SK-MEL-5 (cell line): ENCODE data around the gene PKD1L1. TPM values are rescaled to one million over a fixed set of nuclear protein-coding genes. Genes with fewer than 3 reads are reported as not detected.

ENCODE experiments used
- DNase-seq: peaks from one replicate; pipeline ENCODE4 v3.0.0-alpha.2; 2016; ENCODE audit warnings: low read depth, low spot score
- in situ Hi-C: cut with HindIII; loops from 2 replicates; pipeline ENCODE4 v1.10.0; 2016; ENCODE audit warnings: low sequenced_read_pairs, high pct_unique_total_duplicates, low pct_unique_long_range_greater_than_20kb
- total RNA-seq: library from RNA; depleted of rRNA; stranded (reverse); fragments of >200 nt; shearing (Covaris generic); gene quantifications from 2 replicates; pipeline ENCODE4 v1.2.3, GENCODE V29; 2014

PKD1L1 gene
- total RNA-seq, 1 experiment from 2014 or later: 0.58 TPM

DNA sequence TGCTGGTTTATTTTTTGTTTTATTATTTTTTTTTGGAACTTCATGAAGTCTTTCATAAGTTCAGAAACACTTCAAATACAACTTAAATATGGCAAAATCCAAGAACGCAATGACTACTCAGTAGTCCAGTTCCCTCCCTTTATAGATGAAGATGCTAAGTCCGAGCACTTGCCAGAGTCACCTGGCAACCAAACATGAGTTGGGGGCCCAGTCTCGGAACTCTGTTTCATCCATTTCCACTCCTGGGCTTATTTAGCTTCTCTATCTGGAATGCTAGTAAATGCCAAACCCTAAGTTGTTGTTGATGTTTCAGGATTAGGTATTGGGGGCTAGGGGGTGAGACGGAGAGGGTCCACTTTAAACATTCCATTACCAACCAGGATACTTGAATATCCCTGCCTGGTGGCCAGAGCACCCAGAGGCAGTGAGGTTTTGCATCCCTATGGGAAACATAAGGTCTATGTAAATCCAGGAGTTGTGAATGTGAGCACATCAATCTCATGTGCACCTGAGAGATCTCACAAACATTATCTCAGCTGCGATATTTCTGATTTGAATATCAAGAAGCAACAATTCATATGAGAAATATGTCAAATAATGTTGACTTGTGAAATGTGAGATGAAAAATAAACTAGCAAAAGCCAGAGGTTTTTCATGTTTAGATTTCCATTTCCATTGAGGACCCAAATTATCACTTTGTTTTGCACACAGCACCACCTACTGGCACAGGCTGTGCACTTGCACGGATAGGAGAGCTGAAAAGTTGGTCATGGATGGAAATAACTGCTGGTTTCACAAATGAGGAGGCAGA lies 129.3 kb downstream of the PKD1L1 start:
- in situ Hi-C loops: no loop called here
- DNase-seq: peak; percentile 84

DNA sequence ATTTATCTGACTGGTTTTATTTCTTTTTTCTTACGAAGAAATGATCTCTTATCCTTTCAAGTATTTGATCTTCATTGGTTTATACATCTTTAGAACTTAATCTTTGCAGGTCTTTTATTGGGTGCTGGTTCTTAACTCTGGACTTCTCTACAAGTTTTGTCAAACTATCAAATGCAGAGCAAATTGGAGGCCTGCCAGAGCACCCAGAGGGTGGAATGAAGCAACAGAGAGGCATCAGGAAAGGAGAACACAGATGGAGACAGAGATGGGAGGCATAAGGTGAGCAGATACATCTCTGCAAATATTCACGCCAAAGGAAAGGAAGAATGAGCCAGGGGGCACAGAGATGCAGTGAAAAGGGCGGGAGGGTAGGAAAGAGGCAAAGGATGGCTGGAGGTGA lies 130.3 kb downstream of the PKD1L1 start:
- in situ Hi-C loops: no loop called here
- no peak for DNase-seq

DNA sequence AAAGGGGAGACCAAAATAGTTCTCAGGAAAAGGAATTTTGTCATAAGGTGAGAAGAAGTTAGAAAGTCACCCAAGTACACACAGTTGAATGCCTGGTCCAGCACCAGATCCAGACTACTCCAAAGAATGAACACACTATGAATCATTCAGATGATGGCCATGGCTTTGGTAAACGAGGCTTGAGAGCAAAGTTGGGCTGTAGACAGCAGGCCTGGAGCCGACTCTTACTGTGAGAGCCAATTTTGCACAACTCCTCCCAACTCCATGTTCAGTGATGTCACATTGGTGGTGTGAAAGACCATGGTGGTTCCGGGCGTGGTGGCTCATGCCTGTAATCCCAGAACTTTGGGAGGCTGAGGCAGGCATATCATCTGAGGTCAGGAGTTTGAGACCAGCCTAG lies 131.6 kb downstream of the PKD1L1 start:
- DNase-seq: no peak

DNA sequence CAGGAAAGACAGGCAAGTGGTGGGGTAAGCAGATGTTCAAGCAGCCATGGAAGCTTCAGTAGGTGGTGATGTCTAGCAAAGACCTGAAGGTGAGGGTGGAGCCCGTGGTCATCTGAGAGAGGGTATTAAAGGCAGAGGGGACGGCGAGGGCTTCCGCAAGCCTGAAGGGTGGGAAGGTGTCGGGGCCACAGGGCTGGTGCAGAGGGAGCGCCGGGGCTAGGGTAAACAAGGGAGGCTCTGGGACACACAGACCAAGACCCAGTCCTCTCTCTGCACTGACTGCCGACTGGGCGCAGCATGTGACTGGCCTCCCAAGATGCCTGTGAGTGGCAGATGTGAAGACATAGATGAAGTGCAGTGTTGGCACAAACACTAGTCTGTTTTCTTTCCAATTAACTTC lies 132.4 kb downstream of the PKD1L1 start:
- DNase-seq: no peak
- in situ Hi-C loops: no loop called here

More for the DNA sequence above, 131.6 kb downstream of the PKD1L1 start:
- in situ Hi-C loops: no loop called here

DNA sequence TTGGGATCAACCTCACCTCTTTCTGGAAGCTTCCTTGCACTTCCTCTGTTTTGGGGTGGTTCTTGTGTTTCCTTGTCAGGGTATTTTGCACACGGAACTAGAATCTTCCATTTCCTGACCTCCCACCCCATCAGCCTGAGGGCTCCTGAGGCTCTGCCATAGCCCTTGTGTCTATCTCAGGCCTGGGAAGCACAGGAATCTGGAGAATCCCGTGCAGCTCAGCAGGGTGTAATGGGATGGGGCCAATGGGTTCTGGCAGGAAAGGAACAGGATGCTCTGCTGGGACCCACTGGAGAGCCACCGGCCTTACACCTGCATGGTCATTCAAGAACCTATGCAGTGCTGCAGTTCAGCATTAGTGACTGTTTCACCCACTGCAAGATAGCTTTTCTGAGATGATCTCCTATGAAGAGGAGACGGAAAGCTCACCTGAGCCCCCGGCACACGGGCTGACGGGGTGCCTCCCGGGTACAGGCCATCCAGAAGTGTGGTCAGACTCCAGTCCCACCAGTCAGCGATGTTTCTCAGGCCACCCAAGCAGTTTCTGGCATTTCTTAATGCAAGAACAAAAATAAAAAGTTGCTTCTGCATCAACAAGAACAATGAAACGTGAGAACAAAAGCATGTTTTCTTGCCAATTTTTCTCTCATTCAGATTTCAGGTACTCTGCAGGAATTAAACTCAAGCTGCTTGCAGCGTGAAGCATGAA lies 133.2 kb downstream of the PKD1L1 start:
- no peak for DNase-seq
- in situ Hi-C loops: no loop called here

DNA sequence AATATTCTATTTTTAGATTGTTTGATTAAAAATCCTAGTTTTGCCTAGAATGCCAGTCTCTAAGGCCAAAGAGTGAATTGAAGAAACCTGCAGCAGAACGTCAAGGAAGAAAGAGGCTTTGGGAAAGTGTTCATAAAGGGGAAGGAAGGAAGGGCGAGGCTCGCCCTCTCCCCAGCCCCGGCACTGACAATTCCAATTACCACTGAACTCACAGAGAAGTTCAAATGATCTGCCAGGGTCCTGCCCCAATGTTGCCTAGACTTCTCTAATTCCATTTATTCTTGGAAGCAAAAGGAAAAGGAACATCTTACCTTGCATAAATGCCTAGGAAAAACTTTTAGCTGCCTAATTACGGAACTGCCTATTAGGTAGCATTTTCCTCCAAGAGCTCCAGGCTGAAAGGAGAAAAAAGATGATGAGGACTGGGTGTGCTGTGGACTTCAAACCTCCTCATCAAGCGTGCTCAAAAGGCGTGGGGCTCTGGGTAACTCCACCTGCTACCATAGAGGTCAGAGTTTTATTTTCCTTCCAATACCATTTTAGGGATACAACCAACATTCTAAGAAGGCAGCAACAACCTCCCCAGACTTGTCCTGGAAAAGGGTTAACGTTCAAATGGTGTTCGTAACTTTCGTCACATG lies 134.5 kb downstream of the PKD1L1 start:
- in situ Hi-C loops: no loop called here
- no peak for DNase-seq

DNA sequence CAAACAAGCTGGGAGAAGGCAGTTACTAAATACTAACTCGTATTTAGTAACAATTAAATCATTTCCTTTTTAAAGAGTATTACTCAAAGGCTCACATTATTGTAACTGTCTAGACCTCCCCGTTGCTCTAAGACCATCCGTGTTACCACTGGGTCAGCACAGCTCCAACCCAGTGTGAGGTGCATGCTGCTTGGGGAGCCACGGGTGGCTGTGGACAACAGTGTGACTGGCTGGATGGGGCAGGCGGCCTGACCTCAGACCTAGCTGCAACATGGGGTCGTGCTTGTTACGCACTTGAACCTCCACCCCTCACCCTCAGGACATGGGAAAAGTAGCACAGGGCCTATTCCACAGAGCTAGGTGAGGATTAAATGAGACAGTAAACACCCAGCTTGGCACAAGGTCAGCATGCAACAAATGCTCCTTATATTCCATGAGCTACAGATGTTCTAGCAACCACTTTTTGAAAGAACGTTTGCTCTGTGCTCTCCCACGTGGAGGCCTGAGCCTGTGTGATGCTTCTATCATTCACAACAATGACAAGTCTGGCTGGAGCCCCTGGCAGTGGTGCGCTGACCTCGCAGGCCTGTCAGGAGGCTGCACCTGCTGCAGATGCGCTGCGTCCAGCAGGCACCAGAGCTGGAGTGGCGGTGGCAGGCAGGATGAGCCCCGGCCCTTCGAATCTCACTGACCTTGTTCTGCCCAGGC lies 135.7 kb downstream of the PKD1L1 start:
- DNase-seq: no peak
- in situ Hi-C loops: no loop called here

DNA sequence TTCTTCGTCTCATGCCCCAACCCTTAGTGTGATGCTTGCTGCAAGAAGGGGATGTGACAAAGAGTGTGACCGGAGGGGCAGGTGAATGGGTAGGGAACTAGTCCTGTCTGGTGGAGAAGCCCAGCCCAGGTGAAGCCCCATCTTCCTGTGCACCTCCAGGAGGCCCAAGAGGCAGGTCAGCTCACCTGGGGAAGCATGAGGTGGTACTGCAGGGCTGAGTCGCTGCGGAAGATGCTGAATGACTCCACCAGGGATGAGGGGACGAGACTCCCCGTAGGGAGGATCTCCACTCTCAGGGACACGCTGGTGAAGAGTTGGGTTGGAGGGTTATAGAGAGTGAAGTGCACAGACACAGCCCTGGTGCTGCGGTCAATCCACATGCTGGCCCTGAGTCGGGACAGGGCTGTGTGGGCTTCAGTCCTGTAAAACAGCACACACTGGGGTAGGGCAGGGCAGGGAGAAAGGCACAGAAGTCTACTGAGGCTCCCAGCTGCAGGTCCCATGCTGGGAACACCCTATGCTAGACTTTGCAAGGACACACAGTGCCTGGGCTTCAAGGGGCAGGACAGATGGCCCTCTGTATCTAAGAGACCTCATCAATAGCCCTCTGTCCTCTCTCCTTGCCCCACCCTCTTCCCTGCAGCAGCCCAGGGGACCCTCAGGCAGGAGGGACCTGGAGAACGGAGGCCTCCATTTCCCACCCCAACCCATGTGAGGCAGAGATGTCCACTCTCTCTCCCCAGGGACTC lies 136.5 kb downstream of the PKD1L1 start:
- peak; percentile 52 for DNase-seq
- in situ Hi-C loops: no loop called here

DNA sequence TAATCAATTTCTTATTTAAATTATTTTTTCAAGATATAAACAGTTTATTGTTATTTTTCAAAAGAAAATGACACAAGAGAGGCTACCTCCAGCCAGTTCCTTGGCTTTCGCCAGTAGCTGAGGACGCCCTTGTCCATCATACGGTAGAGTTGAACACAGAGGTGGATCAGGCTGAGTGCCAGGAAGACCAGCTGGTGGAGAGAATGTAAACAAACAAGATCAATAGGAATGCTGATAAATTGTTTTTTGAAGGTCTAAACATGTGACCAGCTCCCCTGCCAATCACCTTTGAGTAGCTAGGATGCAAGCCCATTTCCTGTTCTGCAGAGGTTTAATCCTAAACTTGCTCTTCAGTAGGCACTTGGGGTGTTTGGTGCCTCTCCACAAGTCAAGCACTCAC lies 138.9 kb downstream of the PKD1L1 start:
- in situ Hi-C loops: no loop called here

DNA sequence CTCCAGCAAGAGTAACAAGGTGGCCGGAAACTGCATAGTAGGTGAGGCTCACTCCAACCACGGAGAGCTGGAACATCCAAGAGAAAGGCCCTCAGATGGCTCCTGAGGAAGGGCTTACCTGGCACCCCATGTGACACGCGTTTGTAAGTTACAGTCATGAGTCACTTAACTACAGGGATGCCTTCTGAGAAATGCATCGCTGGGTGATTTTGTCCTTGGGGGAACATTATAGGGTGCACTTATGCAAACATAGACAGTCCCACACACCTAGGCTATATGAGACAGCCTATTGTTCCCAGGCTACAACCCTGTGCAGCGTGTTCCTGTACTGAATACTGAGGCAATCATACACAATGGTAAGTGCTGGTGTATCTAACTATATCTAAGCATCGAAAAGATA lies 139.9 kb downstream of the PKD1L1 start:
- DNase-seq: no peak
- in situ Hi-C loops: no loop called here

More for the DNA sequence above, 138.9 kb downstream of the PKD1L1 start:
- no peak for DNase-seq

DNA sequence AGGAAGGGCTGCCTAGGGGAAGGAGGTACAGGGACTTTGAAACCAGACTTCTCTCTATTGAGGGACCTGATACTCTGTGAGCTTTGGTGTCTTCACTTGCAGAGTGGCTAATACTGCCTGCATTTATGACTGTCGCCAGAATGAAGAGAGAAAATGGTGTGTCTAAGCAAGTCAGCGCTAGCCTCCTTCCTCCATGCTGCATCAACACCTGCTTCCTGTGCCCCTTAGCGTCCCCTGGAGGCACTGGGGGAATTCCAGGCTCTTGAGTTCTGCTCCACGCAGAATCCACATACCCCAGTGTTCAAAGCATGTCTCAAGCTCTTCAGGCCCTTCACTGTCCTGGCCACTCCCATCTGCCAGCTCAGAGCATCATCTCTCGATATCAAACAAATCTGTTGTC lies 140.5 kb downstream of the PKD1L1 start:
- in situ Hi-C loops: no loop called here
- peak; percentile 19 for DNase-seq

DNA sequence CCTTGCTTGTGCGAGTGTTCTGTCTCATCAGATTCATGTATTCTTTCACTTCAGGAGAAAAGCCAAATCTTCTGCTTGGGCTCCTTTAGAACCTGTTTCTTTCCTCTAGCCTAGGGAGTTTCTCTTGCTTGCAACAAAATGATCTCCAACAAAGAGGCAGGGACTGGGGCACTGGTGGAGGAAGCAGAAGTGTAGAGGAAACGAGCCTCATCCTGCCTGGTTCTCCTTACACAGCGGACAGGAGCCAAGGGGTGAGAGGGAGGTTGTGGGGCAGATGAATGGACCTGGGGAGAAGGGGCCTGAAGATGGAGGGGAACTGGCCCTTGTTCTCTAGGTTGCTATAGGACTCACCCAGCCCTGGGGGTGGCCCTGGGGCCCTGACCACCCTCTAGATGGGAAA lies 141.1 kb downstream of the PKD1L1 start:
- no peak for DNase-seq
- in situ Hi-C loops: no loop called here

DNA sequence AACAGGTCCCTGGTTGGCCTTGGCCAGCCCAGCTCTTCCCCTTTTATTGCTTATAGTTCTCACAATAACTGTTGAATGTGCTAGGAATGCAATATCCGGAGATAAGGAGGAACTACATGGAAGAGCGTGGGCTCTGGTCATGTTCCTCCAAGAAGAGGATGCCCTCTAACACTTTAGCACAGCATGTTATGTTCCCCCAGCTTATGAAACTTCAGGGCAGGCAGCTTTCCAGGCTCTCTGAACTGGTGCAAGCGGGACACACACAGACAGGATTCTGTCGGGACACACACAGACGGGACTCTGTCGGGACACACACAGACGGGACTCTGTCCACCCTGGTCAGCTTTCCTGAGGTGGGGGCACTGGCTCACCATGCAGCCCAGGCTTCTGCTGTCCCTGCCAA lies 141.6 kb downstream of the PKD1L1 start:
- in situ Hi-C loops: no loop called here
- DNase-seq: no peak

DNA sequence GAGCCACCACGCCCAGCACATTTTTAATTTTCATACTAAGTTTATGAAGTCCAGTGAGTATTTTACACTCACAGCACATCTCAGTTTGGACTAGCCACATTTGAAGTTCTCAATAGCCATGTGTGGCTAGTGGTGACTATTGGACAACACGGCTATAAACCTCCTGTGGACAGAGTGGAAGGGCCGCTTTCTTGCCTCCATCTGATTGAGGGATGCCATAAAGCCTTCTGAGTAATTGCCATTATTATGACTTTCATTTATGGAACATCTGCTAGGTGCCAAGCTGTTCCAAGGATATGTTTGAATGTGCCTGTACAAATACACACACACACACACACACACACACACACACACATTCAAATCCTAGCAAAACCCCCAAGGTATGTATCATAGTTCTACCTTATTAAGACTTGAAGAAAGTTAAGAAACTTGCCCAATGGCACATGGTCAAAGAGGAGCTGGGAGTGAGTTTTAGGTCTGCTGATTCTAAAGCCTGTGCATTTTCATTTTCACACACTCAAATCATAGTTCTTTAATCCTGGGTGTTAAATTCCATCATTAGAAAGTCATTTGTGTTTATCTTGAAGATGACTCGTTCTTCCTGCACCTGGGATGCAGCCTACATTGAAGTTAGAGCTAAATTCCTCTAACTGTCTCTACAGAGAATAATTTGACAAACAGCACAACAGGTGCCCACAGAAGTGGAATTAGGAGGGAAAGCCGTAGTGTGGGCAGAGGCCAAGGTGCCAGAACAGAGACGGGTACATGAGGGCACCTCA lies 143.3 kb downstream of the PKD1L1 start:
- DNase-seq: no peak
- in situ Hi-C loops: no loop called here

DNA sequence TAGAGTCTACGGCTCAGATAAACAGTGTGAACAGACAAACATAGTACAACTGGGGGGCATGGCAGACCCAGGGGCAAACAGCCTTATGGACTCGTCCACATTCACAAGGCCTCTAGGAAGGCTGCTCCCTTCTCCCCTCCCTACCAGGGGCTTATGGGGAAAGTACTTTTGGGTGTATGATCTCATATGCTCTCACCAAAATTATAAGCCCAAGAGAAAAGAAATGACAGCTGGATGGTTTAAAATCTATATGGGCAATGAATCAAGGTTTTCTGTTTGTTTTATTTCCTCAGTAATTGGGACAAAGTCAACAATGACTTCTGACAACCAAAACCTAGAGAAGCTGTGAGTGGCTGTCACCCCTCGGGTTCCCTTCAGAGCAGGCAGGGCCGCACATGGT lies 144.4 kb downstream of the PKD1L1 start:
- DNase-seq: no peak
- in situ Hi-C loops: no loop called here

DNA sequence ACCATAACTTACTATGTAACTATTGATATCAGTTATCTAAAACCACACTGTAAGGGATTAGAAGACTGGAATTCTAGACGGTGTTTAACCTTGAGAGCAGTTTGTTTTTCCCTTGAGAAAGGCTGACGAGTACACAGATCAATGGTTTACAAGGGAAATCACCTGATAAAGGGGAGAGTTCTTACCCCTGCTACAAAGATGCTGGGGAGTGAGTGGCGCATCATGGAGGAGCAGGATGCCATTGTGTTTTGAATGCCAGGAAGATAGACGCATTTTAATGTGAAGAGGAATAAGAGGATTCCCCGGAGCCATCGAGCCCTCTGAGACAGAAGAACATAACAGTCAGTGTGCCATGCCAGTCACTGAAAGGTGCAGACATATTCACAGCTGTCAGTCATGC lies 145.2 kb downstream of the PKD1L1 start:
- in situ Hi-C loops: no loop called here
- no peak for DNase-seq

DNA sequence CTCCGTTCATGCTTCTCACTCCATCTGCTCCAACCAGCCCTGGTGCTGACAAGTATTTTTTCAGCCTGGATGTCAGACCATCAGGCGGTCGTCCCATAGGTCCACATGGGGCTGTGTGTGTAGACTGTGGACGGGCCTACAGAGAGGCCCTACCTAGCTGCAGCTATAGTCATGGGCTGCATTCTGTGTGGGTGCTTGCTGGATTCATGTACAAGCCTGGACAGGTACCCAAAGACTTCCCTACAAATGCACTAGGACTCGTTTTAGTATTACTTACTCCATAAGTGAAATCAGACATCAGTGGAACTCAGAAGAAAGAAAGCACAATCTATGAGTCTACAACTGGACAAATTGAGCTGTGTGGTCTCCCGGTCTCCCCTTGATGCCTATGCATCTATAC lies 146.8 kb downstream of the PKD1L1 start:
- no peak for DNase-seq
- in situ Hi-C loops: no loop called here
